ENCODE results near the gene TNP2.

Gene TNP2

DNA sequence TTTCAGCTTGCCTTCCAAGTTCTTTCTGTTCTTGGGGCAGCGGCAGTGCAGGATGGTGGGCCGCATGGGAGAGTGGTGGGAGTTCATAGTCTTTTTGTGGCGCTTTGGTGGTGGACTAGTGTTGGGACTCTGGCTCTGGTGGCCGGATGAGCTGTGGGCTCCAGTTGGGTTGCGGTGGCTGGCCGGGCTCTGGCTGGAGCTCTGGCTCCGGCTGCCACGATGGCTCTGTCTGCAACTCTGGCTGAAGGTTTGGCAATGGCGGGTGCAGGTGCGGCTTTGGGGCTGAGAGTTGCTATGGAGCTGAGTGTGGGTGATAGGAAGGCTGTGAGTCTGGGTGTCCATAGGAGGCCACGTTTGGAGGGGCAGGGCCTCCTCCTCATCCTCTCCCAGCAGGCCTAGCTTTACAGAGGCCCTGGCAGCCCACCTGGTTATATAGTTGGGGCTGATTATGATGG, at the start of gene TNP2:
TNP2 (minus strand) TSS at position 405 of the 455 bp plus-strand sequence; CDS start at position 342, 63 bp downstream.
- DNase-seq (ENCODE audit: low spot score), result no peak

DNA sequence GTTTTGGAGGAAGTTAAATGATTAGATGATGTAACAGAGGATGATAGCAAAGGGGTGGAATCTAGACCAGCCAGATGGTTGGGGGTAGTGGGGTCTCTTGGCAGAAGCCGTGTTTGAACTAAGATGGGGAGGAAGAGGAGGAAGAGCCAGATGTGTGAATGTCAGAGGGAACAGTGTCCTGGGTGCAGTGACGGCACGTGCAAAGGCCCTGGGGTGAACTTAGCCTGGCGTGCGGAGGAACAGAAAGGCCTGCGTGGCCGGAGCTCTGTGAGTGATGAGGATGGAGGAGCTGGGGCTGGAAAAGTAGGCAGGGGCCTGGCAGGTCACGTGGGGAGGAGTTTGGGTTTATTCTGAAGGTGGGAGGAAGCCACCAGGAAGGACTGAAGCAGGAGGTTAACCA, 49.7 kb upstream of the TNP2 start:
- no peak for DNase-seq (ENCODE audit: low spot score)

GRCh38 chr16:11316331-11317015, 47.3 kb upstream of the TNP2 start:
- peak; percentile 57 for DNase-seq (ENCODE audit: low spot score)

DNA sequence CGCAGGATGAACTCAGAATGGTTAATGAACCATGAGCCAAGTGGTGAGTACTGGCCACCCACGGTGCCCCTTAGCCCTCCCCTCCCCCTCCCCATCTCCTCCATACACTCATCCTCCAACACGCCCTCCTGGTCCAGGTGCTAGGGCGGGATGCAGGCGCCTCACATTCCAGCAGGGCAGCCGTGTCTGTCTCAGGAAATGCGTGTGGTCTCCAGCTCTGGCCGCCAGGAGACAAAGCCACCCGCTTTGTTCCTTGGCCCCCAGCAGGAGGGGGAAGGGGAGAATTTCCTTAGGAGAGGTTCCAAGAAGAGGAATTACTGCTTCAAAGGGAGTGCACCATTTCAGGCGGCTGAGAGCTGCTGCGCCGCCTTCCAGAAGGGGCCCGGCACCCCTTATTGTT, 46.4 kb upstream of the TNP2 start:
- peak; percentile 98 for DNase-seq (ENCODE audit: low spot score)

DNA sequence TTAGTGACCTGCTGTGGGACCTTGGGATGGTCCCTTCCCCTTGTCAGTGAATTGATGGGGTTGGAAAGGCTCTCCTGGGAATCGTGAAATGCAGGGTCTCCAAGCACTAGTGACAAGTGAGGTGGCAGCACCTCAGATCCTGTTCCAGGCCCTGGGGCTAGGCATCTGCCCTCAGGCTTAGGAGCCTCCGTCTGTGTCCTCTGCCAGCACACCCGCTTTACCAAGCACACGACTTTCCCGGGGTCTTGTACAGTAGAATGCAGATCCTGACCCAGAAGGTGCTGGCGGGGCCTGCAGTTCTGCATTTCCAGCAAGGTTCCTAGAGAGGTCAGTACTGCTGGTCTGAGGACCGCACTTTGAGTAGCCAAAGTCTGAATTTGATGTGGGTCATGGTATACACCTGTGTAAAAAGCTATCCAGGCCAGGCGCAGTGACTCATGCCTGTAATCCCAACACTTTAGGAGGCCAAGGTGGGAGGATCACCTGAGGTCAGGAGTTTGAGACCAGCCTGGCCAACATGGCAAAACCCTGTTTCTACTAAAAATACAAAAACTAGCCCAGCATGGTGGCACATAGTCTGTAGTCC, 45.3 kb upstream of the TNP2 start:
- DNase-seq (ENCODE audit: low spot score), result no peak

- no peak for DNase-seq (ENCODE audit: low spot score)
These were observed 44.6 kb upstream of the TNP2 start for GRCh38 chr16:11313493-11314308.

DNA sequence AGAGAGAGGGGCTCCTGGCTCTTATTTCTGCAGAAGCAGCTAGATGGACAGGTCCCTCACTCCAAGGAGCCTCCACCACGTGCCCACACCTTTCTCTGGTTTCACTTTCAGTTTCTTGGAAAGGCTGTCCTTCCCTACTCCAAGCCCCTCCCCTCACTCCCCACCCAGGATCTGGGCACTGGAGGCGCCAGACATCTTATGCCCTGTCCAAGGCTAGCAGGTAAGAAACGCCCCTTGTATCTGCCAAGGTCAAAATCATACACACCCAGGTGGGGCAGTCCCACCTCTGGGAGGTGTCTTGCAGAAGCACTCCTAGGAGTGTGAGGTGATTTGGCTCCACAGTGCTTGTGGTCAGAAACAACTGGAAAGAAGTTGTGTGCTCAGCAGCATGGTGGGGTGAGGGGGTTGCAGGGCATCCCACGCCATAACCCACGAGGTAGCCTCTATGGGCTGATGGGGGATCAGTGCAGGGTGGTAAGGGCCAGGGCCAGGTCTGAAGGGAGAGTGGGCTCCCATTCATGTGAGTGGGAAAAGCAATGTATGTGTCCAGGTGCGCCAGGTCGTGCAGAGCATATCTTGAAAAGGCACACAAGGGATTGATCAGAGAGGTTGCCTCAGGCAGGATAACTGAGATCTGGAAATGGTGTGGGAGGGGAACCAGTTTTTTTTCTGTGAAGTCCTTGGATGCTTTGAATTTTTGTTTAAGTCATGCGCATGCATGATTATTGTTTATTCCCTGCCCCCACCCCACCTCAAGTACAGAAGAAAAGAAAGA, 43.8 kb upstream of the TNP2 start:
- DNase-seq (ENCODE audit: low spot score), result peak; percentile 47

DNA sequence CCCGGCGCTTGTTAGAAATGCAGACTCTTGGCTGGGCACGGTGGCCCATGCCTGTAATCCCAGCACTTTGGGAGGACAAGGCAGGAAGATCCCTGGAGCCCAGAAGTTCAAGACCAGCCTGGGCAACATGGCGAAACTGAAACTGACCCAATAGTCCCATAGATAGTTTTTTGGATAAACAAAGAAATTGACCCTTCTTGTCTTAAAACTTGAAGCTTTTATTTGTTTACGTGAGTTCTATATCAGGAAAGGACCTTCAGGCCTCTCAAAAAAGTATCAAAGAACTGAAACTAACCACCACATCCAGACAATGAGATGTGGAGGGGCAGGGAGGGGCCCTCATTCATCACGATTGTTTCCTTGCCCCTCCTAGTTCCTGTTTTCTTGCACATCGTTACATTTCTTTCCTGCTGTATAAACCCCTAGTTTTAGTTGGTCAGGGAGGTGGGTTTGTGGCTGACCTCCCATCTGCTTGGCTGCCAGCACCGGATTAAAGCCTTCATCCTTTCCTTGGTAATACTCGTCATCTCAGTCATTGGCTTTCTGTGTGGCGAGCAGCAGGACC, 42.0 kb upstream of the TNP2 start:
- DNase-seq (ENCODE audit: low spot score), result no peak

GRCh38 chr16:11310634-11310977, 41.5 kb upstream of the TNP2 start:
- no peak for DNase-seq (ENCODE audit: low spot score)

GRCh38 chr16:11309895-11310633, 40.9 kb upstream of the TNP2 start:
- DNase-seq (ENCODE audit: low spot score), result no peak

DNA sequence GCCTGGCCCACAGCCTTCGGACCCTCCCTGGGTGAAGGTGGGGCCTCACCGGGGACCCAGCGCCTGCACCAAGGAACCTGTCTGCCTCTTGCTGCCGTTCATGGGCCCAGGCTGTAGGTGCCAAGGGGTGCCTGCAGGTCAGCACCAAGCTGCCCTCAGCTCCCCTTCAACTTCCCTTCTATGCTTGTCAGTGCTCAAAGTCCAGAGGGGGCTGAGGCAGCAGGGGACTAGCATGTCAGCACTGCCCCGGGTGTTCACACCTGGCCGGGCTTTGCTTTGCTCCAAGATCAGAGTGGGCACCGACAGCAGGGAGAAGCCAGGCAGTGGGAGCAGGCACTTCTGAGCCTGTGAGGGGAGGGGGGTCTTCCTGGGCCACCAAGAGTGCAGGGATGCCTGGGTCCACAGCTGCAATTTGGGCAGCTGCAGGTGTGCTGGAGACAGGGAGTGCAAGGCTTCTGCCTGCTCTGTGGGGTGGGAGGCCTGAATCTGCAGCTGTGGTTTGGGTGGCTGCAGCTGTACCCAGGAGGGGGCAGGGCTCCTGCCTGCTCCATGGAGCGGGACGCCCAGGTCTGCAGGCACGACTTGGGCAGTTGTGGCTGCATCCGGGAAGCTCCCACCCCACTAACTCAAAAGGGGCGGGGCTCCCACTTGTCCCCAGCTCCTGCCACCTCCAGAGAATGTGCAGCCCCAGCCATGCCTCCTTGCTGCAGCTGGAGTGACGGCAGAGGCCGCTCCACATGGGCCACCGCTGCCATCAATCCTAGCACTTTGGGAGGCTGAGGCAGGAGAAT, 39.6 kb upstream of the TNP2 start:
- DNase-seq (ENCODE audit: low spot score), result peak; percentile 74

GRCh38 chr16:11307639-11308492, 38.7 kb upstream of the TNP2 start:
- no peak for DNase-seq (ENCODE audit: low spot score)

DNA sequence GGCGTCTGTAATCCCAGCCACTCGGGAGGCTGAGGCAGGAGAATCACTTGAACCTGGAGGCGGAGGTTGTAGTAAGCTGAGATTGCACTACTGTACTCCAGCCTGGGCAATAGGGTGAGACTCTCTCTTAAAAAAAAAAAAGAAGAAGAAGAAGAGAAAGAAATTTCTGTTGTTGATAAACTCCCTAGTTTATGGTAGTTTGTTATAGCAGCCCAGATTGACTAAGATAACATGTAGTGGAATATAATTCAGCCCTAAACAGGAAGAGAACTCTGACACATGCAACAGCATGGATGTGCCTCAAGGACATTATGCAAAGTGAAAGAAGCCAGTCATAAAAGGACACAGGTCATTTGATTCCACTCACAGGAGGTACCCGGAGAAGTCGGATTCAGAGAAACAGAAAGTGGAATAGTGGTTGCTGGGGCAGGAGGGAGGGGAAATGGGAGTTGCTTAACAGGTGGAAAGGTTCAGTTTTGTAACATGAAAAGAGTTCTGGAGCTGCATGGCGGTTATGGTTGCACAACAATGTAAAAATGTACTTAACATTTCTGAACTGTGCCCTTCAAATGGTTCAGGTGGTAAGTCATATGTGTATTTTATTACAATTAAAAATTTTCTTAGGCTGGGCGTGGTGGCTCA, 38.0 kb upstream of the TNP2 start:
- peak; percentile 32 for DNase-seq (ENCODE audit: low spot score)

DNA sequence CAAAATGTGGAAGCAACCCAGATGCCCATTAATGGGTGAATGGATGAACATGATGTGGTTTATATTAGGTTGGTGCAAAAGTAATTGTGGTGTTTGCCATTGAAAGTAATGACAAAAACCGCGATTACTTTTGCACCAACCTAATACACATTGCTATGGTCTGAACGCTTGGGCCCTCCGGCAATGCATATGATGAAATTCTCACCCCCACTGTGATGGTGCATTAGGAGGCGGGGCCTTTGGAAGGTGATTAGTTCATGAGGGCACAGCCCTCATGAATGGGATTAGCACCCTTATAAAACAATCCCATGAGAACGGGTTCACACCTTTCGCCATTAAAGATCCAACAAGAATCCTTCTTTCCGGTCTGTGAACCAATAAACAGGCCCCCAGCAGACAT, 37.3 kb upstream of the TNP2 start:
- DNase-seq (ENCODE audit: low spot score), result no peak

DNA sequence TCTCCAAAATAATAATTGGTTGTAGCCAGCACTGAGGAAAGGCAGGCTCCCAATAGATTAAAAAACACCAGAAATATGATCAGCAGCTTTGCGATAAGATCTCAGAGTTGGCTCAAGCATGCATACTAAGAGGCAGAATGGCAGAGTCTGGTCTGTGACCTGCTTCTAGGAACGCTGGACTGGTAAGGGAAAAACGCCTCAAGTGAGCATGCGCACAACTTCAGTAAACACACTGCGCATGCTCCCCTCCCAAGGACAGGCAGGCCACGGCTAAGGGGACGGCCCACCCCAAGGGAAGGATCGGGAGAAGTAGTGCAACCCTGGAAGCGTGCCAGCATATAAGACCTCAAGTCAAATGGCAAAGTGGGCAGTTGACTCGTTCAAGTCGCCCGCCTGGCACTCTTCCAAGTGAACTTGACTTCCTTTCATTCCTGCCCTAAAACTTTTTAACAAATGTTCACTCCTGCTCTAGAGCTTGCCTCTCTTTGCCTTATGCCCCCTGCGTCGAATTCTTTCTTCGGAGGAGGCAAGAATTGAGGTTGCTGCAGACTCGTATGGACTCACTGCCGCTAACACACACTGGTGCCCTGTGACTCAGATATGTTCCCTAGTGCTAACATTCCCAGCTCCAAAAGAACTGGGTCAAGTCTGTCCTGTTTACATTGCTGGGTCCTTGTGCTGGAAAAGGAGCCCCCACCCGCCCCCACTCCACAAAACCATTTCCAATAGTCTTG, 34.4 kb upstream of the TNP2 start:
- DNase-seq (ENCODE audit: low spot score), result peak; percentile 42

DNA sequence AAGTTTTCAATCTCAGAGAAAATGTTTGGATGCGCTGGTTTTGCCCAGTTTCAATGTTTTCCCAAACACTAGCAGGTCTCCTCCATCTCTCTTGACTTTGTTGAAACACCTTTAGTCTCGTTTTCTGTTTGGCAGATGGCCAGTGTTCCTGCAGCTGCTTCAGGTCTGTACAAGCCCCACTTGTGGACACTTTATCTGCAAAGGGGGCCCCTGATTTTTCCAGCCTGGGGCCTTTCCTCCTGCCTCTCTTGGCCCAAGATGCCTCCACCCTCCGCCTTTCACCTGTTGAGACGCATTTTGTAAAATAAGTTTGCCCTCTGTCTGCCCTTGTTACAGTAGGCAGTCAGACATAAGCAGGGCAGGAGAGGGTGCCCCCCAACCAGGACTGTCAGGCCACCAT, 33.9 kb upstream of the TNP2 start:
- no peak for DNase-seq (ENCODE audit: low spot score)

DNA sequence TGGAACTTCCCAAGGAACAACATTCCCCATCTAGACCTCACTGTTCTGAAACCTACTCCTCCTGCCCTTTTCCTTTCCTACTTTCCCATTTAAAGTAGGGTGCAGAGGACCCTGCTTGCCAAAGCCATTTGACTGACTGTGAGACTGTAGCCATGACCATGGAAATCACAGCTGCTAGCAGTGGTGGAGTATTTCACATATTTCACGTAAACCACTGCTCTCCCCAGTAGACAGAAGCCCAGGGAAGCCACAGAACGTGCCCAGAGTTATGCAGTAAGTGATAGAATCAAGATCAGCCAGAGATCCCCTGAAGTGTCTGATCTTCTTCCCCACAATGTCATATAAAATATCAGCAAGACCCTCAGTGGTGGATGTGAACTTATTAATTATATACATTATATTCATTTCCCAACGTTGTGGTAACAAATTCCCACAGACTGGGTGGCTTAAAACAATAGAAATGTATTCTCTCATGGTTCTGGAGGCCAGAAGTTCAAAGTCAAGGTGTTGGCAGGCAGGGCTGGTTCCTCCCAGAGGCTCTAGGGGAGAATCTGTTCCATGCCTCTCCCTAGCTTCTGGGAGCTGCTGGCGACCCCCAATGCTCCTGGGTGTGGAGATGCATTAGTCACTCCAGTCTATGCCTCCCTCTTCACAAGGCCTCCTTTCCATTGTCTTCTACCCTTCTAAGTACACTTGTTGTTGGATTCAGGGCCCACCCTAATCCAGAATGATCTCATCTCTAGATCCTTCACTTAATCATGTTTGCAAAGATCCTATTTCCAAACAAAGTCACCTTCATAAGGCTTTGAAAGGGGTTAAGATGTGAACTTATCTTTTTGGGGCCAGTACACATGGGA, 32.7 kb upstream of the TNP2 start:
- no peak for DNase-seq (ENCODE audit: low spot score)

- DNase-seq (ENCODE audit: low spot score), result no peak
These were observed 31.4 kb upstream of the TNP2 start for GRCh38 chr16:11300560-11300892.
